Stimulated activated naive B cell treated with anti-CD40 and anti-IgM and Interleukin-4, amounts not matched to agents 10 μg/mL and 1 μg/mL and 100 μg/mL, for 72 hours (primary cell): Measurements from ENCODE around the gene CNTN1.
"Not testable (repeated sequence)": the region's sequence is repeated elsewhere in the genome, so short reads cannot be mapped to it uniquely, and the experiment has no call there.

Experiments used
- ATAC-seq, 2 donors: fragments of 150-1000 bp; cut with Tn5 transposase; replicated peaks; 2 replicates each; pipeline ENCODE4 v1.10.0; 2021; ENCODE audit warnings: moderate library complexity in 1 of 2
- DNase-seq: peaks from one replicate; pipeline ENCODE4 v3.0.0; 2021
- H3K27ac Mint-ChIP-seq: one replicate; pipeline ENCODE4 v1.8.0; 2022; ENCODE audit warnings: mild to moderate bottlenecking, mixed read lengths
- H3K27me3 Mint-ChIP-seq, 2 donors: one replicate each; pipeline ENCODE4 v1.8.0; 2022; ENCODE audit warnings: mixed read lengths in 2 of 2
- H3K36me3 Mint-ChIP-seq, 2 donors: one replicate each; pipeline ENCODE4 v1.8.0; 2022; ENCODE audit warnings: mixed read lengths in 2 of 2, mild to moderate bottlenecking in 1 of 2
- H3K4me1 Mint-ChIP-seq, 2 donors: one replicate each; pipeline ENCODE4 v1.8.0; 2022; ENCODE audit warnings: mixed read lengths in 2 of 2, mild to moderate bottlenecking in 1 of 2
- H3K4me3 Mint-ChIP-seq, 2 donors: one replicate each; pipeline ENCODE4 v1.8.0; 2022; ENCODE audit warnings: mild to moderate bottlenecking in 2 of 2, mixed read lengths in 2 of 2, moderate library complexity in 1 of 2
- H3K9me3 Mint-ChIP-seq, 2 donors: one replicate each; pipeline ENCODE4 v1.8.0; 2022; ENCODE audit warnings: mixed read lengths in 2 of 2, mild to moderate bottlenecking in 1 of 2

Gene CNTN1

GRCh38 chr12:40726366-40726765, 34.1 kb downstream of the CNTN1 start:
- H3K27me3 Mint-ChIP-seq: no peaks in the 10 kb centered on the region
- ATAC-seq: no peak
- DNase-seq: no peak
- H3K9me3 Mint-ChIP-seq: no peaks in the 10 kb centered on the region
- no peaks in the 10 kb centered on the region for H3K4me1 Mint-ChIP-seq
- no peak overlapping the region for H3K4me3 Mint-ChIP-seq
- no peak overlapping the region for H3K27ac Mint-ChIP-seq
- no peaks in the 10 kb centered on the region for H3K36me3 Mint-ChIP-seq

GRCh38 chr12:40727774-40728483, 35.7 kb downstream of the CNTN1 start:
- Mint-ChIP-seq H3K4me1 (no peaks in the 10 kb centered on the region), H3K4me3 (no peak overlapping the region), H3K9me3 (no peaks in the 10 kb centered on the region), H3K36me3 (no peaks in the 10 kb centered on the region), H3K27ac (no peak overlapping the region), H3K27me3 (no peaks in the 10 kb centered on the region)
- no peak for ATAC-seq
- DNase-seq: no peak

- Mint-ChIP-seq H3K27ac (no peak overlapping the region), H3K36me3 (no peaks in the 10 kb centered on the region), H3K4me1 (no peaks in the 10 kb centered on the region), H3K27me3 (no peaks in the 10 kb centered on the region), H3K4me3 (no peak overlapping the region), H3K9me3 (no peaks in the 10 kb centered on the region)
- DNase-seq (no peak), ATAC-seq (no peak)
Observed at GRCh38 chr12:40730281-40730680, 38.0 kb downstream of the CNTN1 start.

- ATAC-seq (no peak), DNase-seq (no peak)
- H3K27me3 Mint-ChIP-seq: no peaks in the 10 kb centered on the region
- no peaks in the 10 kb centered on the region for H3K4me1 Mint-ChIP-seq
- H3K27ac Mint-ChIP-seq: no peak overlapping the region
- no peaks in the 10 kb centered on the region for H3K36me3 Mint-ChIP-seq
- H3K4me3 Mint-ChIP-seq: no peak overlapping the region
- H3K9me3 Mint-ChIP-seq: no peaks in the 10 kb centered on the region
Observed at GRCh38 chr12:40733871-40734270, 41.6 kb downstream of the CNTN1 start.

- no peak overlapping the region for H3K4me3 Mint-ChIP-seq
- ATAC-seq (no peak), DNase-seq (no peak)
- no peaks in the 10 kb centered on the region for H3K36me3 Mint-ChIP-seq
- H3K4me1 Mint-ChIP-seq: no peaks in the 10 kb centered on the region
- H3K27ac Mint-ChIP-seq: no peak overlapping the region
- H3K27me3 Mint-ChIP-seq: no peaks in the 10 kb centered on the region
- H3K9me3 Mint-ChIP-seq: no peaks in the 10 kb centered on the region
Observed at GRCh38 chr12:40734276-40734675, 42.0 kb downstream of the CNTN1 start.

GRCh38 chr12:40735551-40736230, 43.5 kb downstream of the CNTN1 start:
- H3K4me3 Mint-ChIP-seq: no peak overlapping the region

GRCh38 chr12:40737416-40737815, 45.2 kb downstream of the CNTN1 start:
- H3K36me3 Mint-ChIP-seq, ATAC-seq, H3K4me3 Mint-ChIP-seq, H3K27me3 Mint-ChIP-seq, H3K9me3 Mint-ChIP-seq, H3K4me1 Mint-ChIP-seq, DNase-seq, H3K27ac Mint-ChIP-seq: not testable (repeated sequence)

More at GRCh38 chr12:40735551-40736230, 43.5 kb downstream of the CNTN1 start:
- no peak for ATAC-seq
- H3K36me3 Mint-ChIP-seq: no peaks in the 10 kb centered on the region
- no peaks in the 10 kb centered on the region for H3K27me3 Mint-ChIP-seq
- no peak for DNase-seq
- peaks cover under 1 to 2% of the 10 kb centered on the region in 2 donors for H3K9me3 Mint-ChIP-seq
- no peak overlapping the region for H3K27ac Mint-ChIP-seq
- no peaks in the 10 kb centered on the region for H3K4me1 Mint-ChIP-seq

- H3K4me3 Mint-ChIP-seq: no peak overlapping the region
- H3K27me3 Mint-ChIP-seq: no peaks in the 10 kb centered on the region
- no peaks in the 10 kb centered on the region for H3K4me1 Mint-ChIP-seq
- H3K27ac Mint-ChIP-seq: no peak overlapping the region
- no peaks in the 10 kb centered on the region for H3K36me3 Mint-ChIP-seq
- ATAC-seq (no peak), DNase-seq (no peak)
- H3K9me3 Mint-ChIP-seq: peaks cover 3 to 5% of the 10 kb centered on the region in 2 donors
Observed at GRCh38 chr12:40738856-40739255, 46.6 kb downstream of the CNTN1 start.

GRCh38 chr12:40742041-40742440, 49.8 kb downstream of the CNTN1 start:
- DNase-seq (no peak), ATAC-seq (no peak)
- Mint-ChIP-seq H3K4me3 (no peak overlapping the region), H3K9me3 (peaks cover 3 to 5% of the 10 kb centered on the region in 2 donors), H3K27ac (no peak overlapping the region), H3K36me3 (no peaks in the 10 kb centered on the region), H3K27me3 (no peaks in the 10 kb centered on the region), H3K4me1 (no peaks in the 10 kb centered on the region)

- Mint-ChIP-seq H3K27ac (no peak overlapping the region), H3K4me1 (no peaks in the 10 kb centered on the region), H3K36me3 (no peaks in the 10 kb centered on the region), H3K27me3 (no peaks in the 10 kb centered on the region), H3K9me3 (peaks cover 3 to 5% of the 10 kb centered on the region in 2 donors), H3K4me3 (no peak overlapping the region)
- ATAC-seq (no peak), DNase-seq (no peak)
Observed at GRCh38 chr12:40745386-40745785, 53.1 kb downstream of the CNTN1 start.

GRCh38 chr12:40749863-40750262, 57.6 kb downstream of the CNTN1 start:
- Mint-ChIP-seq H3K4me1 (no peaks in the 10 kb centered on the region), H3K9me3 (no peaks in the 10 kb centered on the region), H3K27me3 (no peaks in the 10 kb centered on the region), H3K4me3 (no peak overlapping the region), H3K36me3 (no peaks in the 10 kb centered on the region), H3K27ac (no peak overlapping the region)
- DNase-seq: no peak
- ATAC-seq: no peak

GRCh38 chr12:40752011-40752410, 59.8 kb downstream of the CNTN1 start:
- H3K9me3 Mint-ChIP-seq: no peaks in the 10 kb centered on the region
- H3K27ac Mint-ChIP-seq: no peak overlapping the region
- no peaks in the 10 kb centered on the region for H3K4me1 Mint-ChIP-seq
- no peaks in the 10 kb centered on the region for H3K27me3 Mint-ChIP-seq
- DNase-seq (no peak), ATAC-seq (no peak)
- H3K4me3 Mint-ChIP-seq: no peak overlapping the region
- H3K36me3 Mint-ChIP-seq: no peaks in the 10 kb centered on the region

- no peak for ATAC-seq
- Mint-ChIP-seq H3K27ac (no peak overlapping the region), H3K4me1 (no peaks in the 10 kb centered on the region), H3K36me3 (no peaks in the 10 kb centered on the region), H3K9me3 (no peaks in the 10 kb centered on the region), H3K4me3 (no peak overlapping the region), H3K27me3 (no peaks in the 10 kb centered on the region)
- no peak for DNase-seq
Observed at GRCh38 chr12:40760821-40761220, 68.6 kb downstream of the CNTN1 start.

GRCh38 chr12:40762072-40762471, 69.8 kb downstream of the CNTN1 start:
- Mint-ChIP-seq H3K27me3 (no peaks in the 10 kb centered on the region), H3K27ac (no peak overlapping the region), H3K36me3 (no peaks in the 10 kb centered on the region), H3K4me3 (no peak overlapping the region), H3K4me1 (no peaks in the 10 kb centered on the region), H3K9me3 (no peaks in the 10 kb centered on the region)
- ATAC-seq: no peak
- no peak for DNase-seq

- Mint-ChIP-seq H3K4me1 (no peaks in the 10 kb centered on the region), H3K27ac (no peak overlapping the region), H3K9me3 (no peaks in the 10 kb centered on the region), H3K27me3 (no peaks in the 10 kb centered on the region), H3K36me3 (no peaks in the 10 kb centered on the region), H3K4me3 (no peak overlapping the region)
- no peak for DNase-seq
- no peak for ATAC-seq
Observed at GRCh38 chr12:40768125-40768864, 76.1 kb downstream of the CNTN1 start.
